ENCODE measurements around the gene BCO2.

BCO2 gene

GRCh38 chr11:112267188-112267591, 91.9 kb downstream of the BCO2 start:
- H3K4me3 ChIP-seq (ENCODE audit: low read depth, low read length), result no peak overlapping the region
- DNase-seq (ENCODE audit: low read depth, low spot score), result no peak
- no peak for TF ChIP-seq CTCF (IDR thresholded peaks at IDR 0.05; ENCODE audit: low read depth, low read length)
- in situ Hi-C loops (cut with HindIII; ENCODE audit: low sequenced_read_pairs), result no loop called here

GRCh38 chr11:112268406-112268805, 93.1 kb downstream of the BCO2 start:
- in situ Hi-C loops (cut with HindIII; ENCODE audit: low sequenced_read_pairs), result no loop called here

More at GRCh38 chr11:112268406-112268805, 93.1 kb downstream of the BCO2 start:
- no peak overlapping the region for H3K4me3 ChIP-seq (ENCODE audit: low read depth, low read length)
- DNase-seq (ENCODE audit: low read depth, low spot score), result no peak
- TF ChIP-seq CTCF (IDR thresholded peaks at IDR 0.05; ENCODE audit: low read depth, low read length), result no peak
